ENCODE data around the gene PHLDA1. TPM values are rescaled to one million over a fixed set of nuclear protein-coding genes. Genes with fewer than 3 reads are reported as not detected.

The PHLDA1 gene
- total RNA-seq, 4 donors from 2014 or later, result 14.5 to 56.1 (median 28.5) TPM

DNA sequence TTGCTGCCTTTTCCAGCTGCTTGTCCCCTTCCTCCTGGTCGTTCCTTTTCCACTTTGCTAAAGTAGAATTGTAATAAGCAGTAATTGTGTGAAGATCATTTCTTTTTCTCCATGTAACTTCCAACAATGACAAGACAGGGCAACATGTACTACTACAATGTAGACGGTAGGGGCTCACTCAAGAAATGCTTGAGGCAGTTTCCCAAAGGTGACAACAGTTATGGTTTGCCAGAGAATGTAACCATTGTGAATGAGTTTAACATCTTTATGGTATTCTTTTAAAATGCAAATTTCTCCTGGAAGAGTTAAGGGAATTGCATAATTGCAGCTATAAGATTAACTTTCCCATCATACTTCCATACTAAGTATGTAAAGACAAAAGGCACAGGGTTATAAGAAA, 23.8 kb upstream of the PHLDA1 start:
- DNase-seq (ENCODE audit: low spot score) (no peak), ATAC-seq (ENCODE audit: low FRiP score) (no peak)
- TF ChIP-seq, protein P1, sequence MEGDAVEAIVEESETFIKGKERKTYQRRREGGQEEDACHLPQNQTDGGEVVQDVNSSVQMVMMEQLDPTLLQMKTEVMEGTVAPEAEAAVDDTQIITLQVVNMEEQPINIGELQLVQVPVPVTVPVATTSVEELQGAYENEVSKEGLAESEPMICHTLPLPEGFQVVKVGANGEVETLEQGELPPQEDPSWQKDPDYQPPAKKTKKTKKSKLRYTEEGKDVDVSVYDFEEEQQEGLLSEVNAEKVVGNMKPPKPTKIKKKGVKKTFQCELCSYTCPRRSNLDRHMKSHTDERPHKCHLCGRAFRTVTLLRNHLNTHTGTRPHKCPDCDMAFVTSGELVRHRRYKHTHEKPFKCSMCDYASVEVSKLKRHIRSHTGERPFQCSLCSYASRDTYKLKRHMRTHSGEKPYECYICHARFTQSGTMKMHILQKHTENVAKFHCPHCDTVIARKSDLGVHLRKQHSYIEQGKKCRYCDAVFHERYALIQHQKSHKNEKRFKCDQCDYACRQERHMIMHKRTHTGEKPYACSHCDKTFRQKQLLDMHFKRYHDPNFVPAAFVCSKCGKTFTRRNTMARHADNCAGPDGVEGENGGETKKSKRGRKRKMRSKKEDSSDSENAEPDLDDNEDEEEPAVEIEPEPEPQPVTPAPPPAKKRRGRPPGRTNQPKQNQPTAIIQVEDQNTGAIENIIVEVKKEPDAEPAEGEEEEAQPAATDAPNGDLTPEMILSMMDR (IDR thresholded peaks at IDR 0.05), result no peak

DNA sequence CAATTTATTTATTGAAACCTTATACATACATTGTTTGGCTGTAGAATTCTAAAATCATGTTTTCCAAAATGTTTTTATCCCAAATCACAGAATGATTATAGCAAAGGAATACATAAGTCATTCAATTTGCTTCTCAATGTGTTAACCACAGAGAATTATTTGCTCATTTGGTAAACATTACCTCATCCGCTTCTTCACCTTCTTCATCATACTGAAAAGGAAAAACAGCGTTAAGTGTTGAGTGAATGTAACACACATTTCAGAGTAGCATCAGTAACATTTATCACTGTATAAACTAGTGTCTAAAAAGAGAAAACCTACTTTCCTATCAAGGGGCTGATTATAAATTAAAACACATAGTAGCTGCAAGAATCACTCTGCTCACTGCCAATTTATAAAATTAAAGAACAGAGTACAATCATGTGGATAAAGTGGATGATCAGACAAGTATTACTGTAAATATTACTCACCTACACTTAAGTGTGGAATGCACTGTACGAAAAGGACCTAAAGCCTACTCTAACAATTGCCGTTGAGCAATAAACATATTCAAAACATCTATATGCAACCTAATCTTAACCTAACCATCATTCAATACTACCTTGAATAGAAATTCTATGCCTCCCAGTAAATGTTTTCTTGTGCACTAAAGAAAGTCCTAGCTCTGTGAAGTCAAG, 18.1 kb upstream of the PHLDA1 start:
- TF ChIP-seq, protein P1 (IDR thresholded peaks at IDR 0.05), result no peak
- no peak for ATAC-seq (ENCODE audit: low FRiP score)
- DNase-seq (ENCODE audit: low spot score), result no peak

GRCh38 chr12:76047742-76048141, 16.2 kb upstream of the PHLDA1 start:
- DNase-seq (ENCODE audit: low spot score) (no peak), ATAC-seq (ENCODE audit: low FRiP score) (no peak)
- TF ChIP-seq, protein P1 (IDR thresholded peaks at IDR 0.05), result no peak

GRCh38 chr12:76047060-76047459, 15.5 kb upstream of the PHLDA1 start:
- TF ChIP-seq, protein P1 (IDR thresholded peaks at IDR 0.05), result no peak
- DNase-seq (ENCODE audit: low spot score) (no peak), ATAC-seq (ENCODE audit: low FRiP score) (no peak)

DNA sequence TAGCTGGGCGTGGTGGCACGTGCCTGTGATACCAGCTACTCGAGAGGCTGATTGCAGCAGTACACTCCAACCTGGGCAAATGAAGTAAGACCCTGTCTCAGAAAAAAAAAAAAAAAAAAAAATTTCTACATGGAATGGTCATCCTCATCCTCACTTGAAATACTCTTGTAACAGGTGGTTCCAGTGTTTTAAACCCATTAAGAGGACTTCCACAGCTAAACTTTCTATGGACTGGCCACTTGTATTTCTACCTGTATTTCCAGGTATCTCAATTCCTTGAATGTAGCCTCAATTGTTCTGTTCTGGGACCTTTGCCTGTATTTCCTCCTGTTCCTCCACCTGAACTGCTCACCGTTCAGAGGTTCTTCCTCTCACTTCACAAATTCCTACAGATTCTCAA, 11.8 kb upstream of the PHLDA1 start:
- TF ChIP-seq, protein P1 (IDR thresholded peaks at IDR 0.05), result no peak
- ATAC-seq (ENCODE audit: low FRiP score) (no peak), DNase-seq (ENCODE audit: low spot score) (no peak)

- TF ChIP-seq, protein P1 (IDR thresholded peaks at IDR 0.05), result no peak
- DNase-seq (ENCODE audit: low spot score) (no peak), ATAC-seq (ENCODE audit: low FRiP score) (no peak)
Measured at GRCh38 chr12:76042147-76042546, 10.6 kb upstream of the PHLDA1 start.

- ATAC-seq (ENCODE audit: low FRiP score), result no peak
- DNase-seq (ENCODE audit: low spot score), result no peak
- TF ChIP-seq, protein P1 (IDR thresholded peaks at IDR 0.05), result no peak
Measured at GRCh38 chr12:76041406-76041805, 9.8 kb upstream of the PHLDA1 start.
